ENCODE data around the gene KRT2.

- TF ChIP-seq, protein P1, sequence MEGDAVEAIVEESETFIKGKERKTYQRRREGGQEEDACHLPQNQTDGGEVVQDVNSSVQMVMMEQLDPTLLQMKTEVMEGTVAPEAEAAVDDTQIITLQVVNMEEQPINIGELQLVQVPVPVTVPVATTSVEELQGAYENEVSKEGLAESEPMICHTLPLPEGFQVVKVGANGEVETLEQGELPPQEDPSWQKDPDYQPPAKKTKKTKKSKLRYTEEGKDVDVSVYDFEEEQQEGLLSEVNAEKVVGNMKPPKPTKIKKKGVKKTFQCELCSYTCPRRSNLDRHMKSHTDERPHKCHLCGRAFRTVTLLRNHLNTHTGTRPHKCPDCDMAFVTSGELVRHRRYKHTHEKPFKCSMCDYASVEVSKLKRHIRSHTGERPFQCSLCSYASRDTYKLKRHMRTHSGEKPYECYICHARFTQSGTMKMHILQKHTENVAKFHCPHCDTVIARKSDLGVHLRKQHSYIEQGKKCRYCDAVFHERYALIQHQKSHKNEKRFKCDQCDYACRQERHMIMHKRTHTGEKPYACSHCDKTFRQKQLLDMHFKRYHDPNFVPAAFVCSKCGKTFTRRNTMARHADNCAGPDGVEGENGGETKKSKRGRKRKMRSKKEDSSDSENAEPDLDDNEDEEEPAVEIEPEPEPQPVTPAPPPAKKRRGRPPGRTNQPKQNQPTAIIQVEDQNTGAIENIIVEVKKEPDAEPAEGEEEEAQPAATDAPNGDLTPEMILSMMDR (IDR thresholded peaks at IDR 0.05) = no peak
- TF ChIP-seq POLR2A (IDR thresholded peaks at IDR 0.05) = no peak
Observed at GRCh38 chr12:52645120-52645761, 6.8 kb downstream of the KRT2 start.

Data from thyroid gland (tissue), 4 donors.